Measurements from ENCODE around the gene CDKL4.
"Not testable (repeated sequence)": the region's sequence is repeated elsewhere in the genome, so short reads cannot be mapped to it uniquely, and the experiment has no call there.

The CDKL4 gene

GRCh38 chr2:39140322-39140847 is 103.4 kb downstream of the CDKL4 start:
- Histone ChIP-seq H3K4me1 (ENCODE audit: control insufficient read depth, insufficient read depth, low read length) (peaks cover 49% of the 10 kb centered on the region), H3K4me3 (ENCODE audit: low read length) (no peak overlapping the region), H3K36me3 (ENCODE audit: control insufficient read depth, insufficient read depth, low read length, severe bottlenecking) (no peaks in the 10 kb centered on the region), H3K9me3 (ENCODE audit: control insufficient read depth, low read length) (no peaks in the 10 kb centered on the region), H3K9ac (ENCODE audit: low read length) (peak overlapping the region; percentile 66), H3K27me3 (replicated peaks; ENCODE audit: control insufficient read depth, insufficient read depth, low read length) (no peaks in the 10 kb centered on the region)
- DNase-seq (ENCODE audit: low read depth), result peak; percentile 61

- no peak overlapping the region for H3K4me3 ChIP-seq (ENCODE audit: low read length)
- no peaks in the 10 kb centered on the region for H3K36me3 ChIP-seq (ENCODE audit: control insufficient read depth, insufficient read depth, low read length, severe bottlenecking)
- no peaks in the 10 kb centered on the region for H3K9me3 ChIP-seq (ENCODE audit: control insufficient read depth, low read length)
- H3K4me1 ChIP-seq (ENCODE audit: control insufficient read depth, insufficient read depth, low read length), result peaks cover 49% of the 10 kb centered on the region
- peak overlapping the region; percentile 66 for H3K9ac ChIP-seq (ENCODE audit: low read length)
- peak; percentile 70 for DNase-seq (ENCODE audit: low read depth)
- H3K27me3 ChIP-seq (replicated peaks; ENCODE audit: control insufficient read depth, insufficient read depth, low read length), result no peaks in the 10 kb centered on the region
Observed at GRCh38 chr2:39139511-39140237, 104.1 kb downstream of the CDKL4 start.

GRCh38 chr2:39138837-39139211 is 104.9 kb downstream of the CDKL4 start:
- H3K4me1 ChIP-seq (ENCODE audit: control insufficient read depth, insufficient read depth, low read length), result peaks cover 42% of the 10 kb centered on the region
- H3K4me3 ChIP-seq (ENCODE audit: low read length), result no peak overlapping the region
- no peak for DNase-seq (ENCODE audit: low read depth)
- no peak overlapping the region for H3K9ac ChIP-seq (ENCODE audit: low read length)
- no peaks in the 10 kb centered on the region for H3K27me3 ChIP-seq (replicated peaks; ENCODE audit: control insufficient read depth, insufficient read depth, low read length)
- H3K36me3 ChIP-seq (ENCODE audit: control insufficient read depth, insufficient read depth, low read length, severe bottlenecking), result no peaks in the 10 kb centered on the region
- H3K9me3 ChIP-seq (ENCODE audit: control insufficient read depth, low read length), result no peaks in the 10 kb centered on the region

- not testable (repeated sequence) for H3K9me3 ChIP-seq (ENCODE audit: control insufficient read depth, low read length); H3K27me3 ChIP-seq (replicated peaks; ENCODE audit: control insufficient read depth, insufficient read depth, low read length); H3K4me3 ChIP-seq (ENCODE audit: low read length); DNase-seq (ENCODE audit: low read depth); H3K9ac ChIP-seq (ENCODE audit: low read length); H3K36me3 ChIP-seq (ENCODE audit: control insufficient read depth, insufficient read depth, low read length, severe bottlenecking)
- H3K4me1 ChIP-seq (ENCODE audit: control insufficient read depth, insufficient read depth, low read length), result peaks cover 37% of the 10 kb centered on the region
Observed at GRCh38 chr2:39138187-39138836, 105.5 kb downstream of the CDKL4 start.

GRCh38 chr2:39136799-39137198 is 107.0 kb downstream of the CDKL4 start:
- H3K9me3 ChIP-seq (ENCODE audit: control insufficient read depth, low read length), result no peaks in the 10 kb centered on the region
- H3K4me3 ChIP-seq (ENCODE audit: low read length), result no peak overlapping the region
- H3K27me3 ChIP-seq (replicated peaks; ENCODE audit: control insufficient read depth, insufficient read depth, low read length), result no peaks in the 10 kb centered on the region
- no peaks in the 10 kb centered on the region for H3K36me3 ChIP-seq (ENCODE audit: control insufficient read depth, insufficient read depth, low read length, severe bottlenecking)
- no peak overlapping the region for H3K9ac ChIP-seq (ENCODE audit: low read length)
- H3K4me1 ChIP-seq (ENCODE audit: control insufficient read depth, insufficient read depth, low read length), result peaks cover 23% of the 10 kb centered on the region
- no peak for DNase-seq (ENCODE audit: low read depth)

GRCh38 chr2:39135690-39136259 is 108.0 kb downstream of the CDKL4 start:
- DNase-seq (ENCODE audit: low read depth), result no peak
- Histone ChIP-seq H3K9ac (ENCODE audit: low read length) (no peak overlapping the region), H3K27me3 (replicated peaks; ENCODE audit: control insufficient read depth, insufficient read depth, low read length) (no peaks in the 10 kb centered on the region), H3K36me3 (ENCODE audit: control insufficient read depth, insufficient read depth, low read length, severe bottlenecking) (no peaks in the 10 kb centered on the region), H3K4me3 (ENCODE audit: low read length) (no peak overlapping the region), H3K9me3 (ENCODE audit: control insufficient read depth, low read length) (no peaks in the 10 kb centered on the region), H3K4me1 (ENCODE audit: control insufficient read depth, insufficient read depth, low read length) (peaks cover 12% of the 10 kb centered on the region)

GRCh38 chr2:39133215-39133851 is 110.4 kb downstream of the CDKL4 start:
- Histone ChIP-seq H3K9ac (ENCODE audit: low read length) (no peak overlapping the region), H3K36me3 (ENCODE audit: control insufficient read depth, insufficient read depth, low read length, severe bottlenecking) (no peaks in the 10 kb centered on the region), H3K27me3 (replicated peaks; ENCODE audit: control insufficient read depth, insufficient read depth, low read length) (no peaks in the 10 kb centered on the region), H3K4me3 (ENCODE audit: low read length) (no peak overlapping the region), H3K4me1 (ENCODE audit: control insufficient read depth, insufficient read depth, low read length) (peaks cover 12% of the 10 kb centered on the region), H3K9me3 (ENCODE audit: control insufficient read depth, low read length) (no peaks in the 10 kb centered on the region)
- no peak for DNase-seq (ENCODE audit: low read depth)

- H3K36me3 ChIP-seq (ENCODE audit: control insufficient read depth, insufficient read depth, low read length, severe bottlenecking), result no peaks in the 10 kb centered on the region
- H3K9me3 ChIP-seq (ENCODE audit: control insufficient read depth, low read length), result no peaks in the 10 kb centered on the region
- H3K27me3 ChIP-seq (replicated peaks; ENCODE audit: control insufficient read depth, insufficient read depth, low read length), result no peaks in the 10 kb centered on the region
- peak overlapping the region; percentile 97 for H3K9ac ChIP-seq (ENCODE audit: low read length)
- H3K4me3 ChIP-seq (ENCODE audit: low read length), result peak overlapping the region; percentile 68
- peak; percentile 51 for DNase-seq (ENCODE audit: low read depth)
- peaks cover 31% of the 10 kb centered on the region for H3K4me1 ChIP-seq (ENCODE audit: control insufficient read depth, insufficient read depth, low read length)
Observed at GRCh38 chr2:39128919-39129391, 114.8 kb downstream of the CDKL4 start.

GRCh38 chr2:39127973-39128372 is 115.8 kb downstream of the CDKL4 start:
- peak overlapping the region; percentile 97 for H3K9ac ChIP-seq (ENCODE audit: low read length)
- DNase-seq (ENCODE audit: low read depth), result peak; percentile 59
- H3K36me3 ChIP-seq (ENCODE audit: control insufficient read depth, insufficient read depth, low read length, severe bottlenecking), result no peaks in the 10 kb centered on the region
- no peaks in the 10 kb centered on the region for H3K9me3 ChIP-seq (ENCODE audit: control insufficient read depth, low read length)
- peaks cover 41% of the 10 kb centered on the region for H3K4me1 ChIP-seq (ENCODE audit: control insufficient read depth, insufficient read depth, low read length)
- peak overlapping the region; percentile 68 for H3K4me3 ChIP-seq (ENCODE audit: low read length)
- H3K27me3 ChIP-seq (replicated peaks; ENCODE audit: control insufficient read depth, insufficient read depth, low read length), result no peaks in the 10 kb centered on the region
